Measurements from ENCODE around the gene MAD1L1.
"Not testable (repeated sequence)": the region's sequence is repeated elsewhere in the genome, so short reads cannot be mapped to it uniquely, and the experiment has no call there.

MAD1L1 gene

GRCh38 chr7:1817061-1817712 is 415.6 kb downstream of the MAD1L1 start:
- no peak for DNase-seq (ENCODE audit: low read depth)
- TF ChIP-seq CTCF (IDR thresholded peaks at IDR 0.05; ENCODE audit: low read depth, low read length, missing control alignments): no peak
- H3K4me3 ChIP-seq (ENCODE audit: low read depth, low read length): no peak overlapping the region
- in situ Hi-C loops (cut with HindIII; ENCODE audit: low sequenced_read_pairs): no loop called here

- in situ Hi-C loops (cut with HindIII; ENCODE audit: low sequenced_read_pairs); DNase-seq (ENCODE audit: low read depth); H3K4me3 ChIP-seq (ENCODE audit: low read depth, low read length): not testable (repeated sequence)
Observed at GRCh38 chr7:1816451-1816850, 416.3 kb downstream of the MAD1L1 start.

GRCh38 chr7:1815551-1816281 is 417.0 kb downstream of the MAD1L1 start:
- in situ Hi-C loops (cut with HindIII; ENCODE audit: low sequenced_read_pairs); DNase-seq (ENCODE audit: low read depth); H3K4me3 ChIP-seq (ENCODE audit: low read depth, low read length): not testable (repeated sequence)

- DNase-seq (ENCODE audit: low read depth): no peak
- no peak for TF ChIP-seq CTCF (IDR thresholded peaks at IDR 0.05; ENCODE audit: low read depth, low read length, missing control alignments)
- in situ Hi-C loops (cut with HindIII; ENCODE audit: low sequenced_read_pairs): no loop called here
- no peak overlapping the region for H3K4me3 ChIP-seq (ENCODE audit: low read depth, low read length)
Observed at GRCh38 chr7:1815051-1815481, 417.7 kb downstream of the MAD1L1 start.

GRCh38 chr7:1814089-1814811 is 418.5 kb downstream of the MAD1L1 start:
- H3K4me3 ChIP-seq (ENCODE audit: low read depth, low read length): no peak overlapping the region
- in situ Hi-C loops (cut with HindIII; ENCODE audit: low sequenced_read_pairs): no loop called here
- TF ChIP-seq CTCF (IDR thresholded peaks at IDR 0.05; ENCODE audit: low read depth, low read length, missing control alignments): no peak
- no peak for DNase-seq (ENCODE audit: low read depth)

- in situ Hi-C loops (cut with HindIII; ENCODE audit: low sequenced_read_pairs): no loop called here
- no peak overlapping the region for H3K4me3 ChIP-seq (ENCODE audit: low read depth, low read length)
- TF ChIP-seq CTCF (IDR thresholded peaks at IDR 0.05; ENCODE audit: low read depth, low read length, missing control alignments): no peak
- no peak for DNase-seq (ENCODE audit: low read depth)
Observed at GRCh38 chr7:1813394-1814088, 419.2 kb downstream of the MAD1L1 start.

All from astrocyte of the cerebellum (primary cell).